WI38 (cell line): ENCODE measurements around the gene CAPN8.

Experiments
- H3K4me3 ChIP-seq: 2 replicates; pipeline ENCODE4 v1.5.1; 2011; ENCODE audit warnings: low read depth, mild to moderate bottlenecking, control low read depth, low read length
- CTCF ChIP-seq: IDR thresholded peaks from 2 replicates; pipeline ENCODE4 v1.5.1; 2012; ENCODE audit warnings: low read depth, mild to moderate bottlenecking, control low read depth, low read length

CAPN8 gene

GRCh38 chr1:223680188-223680587, 14.7 kb upstream of the CAPN8 start:
- no peak for TF ChIP-seq CTCF

GRCh38 chr1:223678841-223679240, 13.3 kb upstream of the CAPN8 start:
- no peak for TF ChIP-seq CTCF
- no peak overlapping the region for H3K4me3 ChIP-seq

More at GRCh38 chr1:223680188-223680587, 14.7 kb upstream of the CAPN8 start:
- no peak overlapping the region for H3K4me3 ChIP-seq

GRCh38 chr1:223674119-223674890, 8.8 kb upstream of the CAPN8 start:
- H3K4me3 ChIP-seq: no peak overlapping the region
- no peak for TF ChIP-seq CTCF

DNA sequence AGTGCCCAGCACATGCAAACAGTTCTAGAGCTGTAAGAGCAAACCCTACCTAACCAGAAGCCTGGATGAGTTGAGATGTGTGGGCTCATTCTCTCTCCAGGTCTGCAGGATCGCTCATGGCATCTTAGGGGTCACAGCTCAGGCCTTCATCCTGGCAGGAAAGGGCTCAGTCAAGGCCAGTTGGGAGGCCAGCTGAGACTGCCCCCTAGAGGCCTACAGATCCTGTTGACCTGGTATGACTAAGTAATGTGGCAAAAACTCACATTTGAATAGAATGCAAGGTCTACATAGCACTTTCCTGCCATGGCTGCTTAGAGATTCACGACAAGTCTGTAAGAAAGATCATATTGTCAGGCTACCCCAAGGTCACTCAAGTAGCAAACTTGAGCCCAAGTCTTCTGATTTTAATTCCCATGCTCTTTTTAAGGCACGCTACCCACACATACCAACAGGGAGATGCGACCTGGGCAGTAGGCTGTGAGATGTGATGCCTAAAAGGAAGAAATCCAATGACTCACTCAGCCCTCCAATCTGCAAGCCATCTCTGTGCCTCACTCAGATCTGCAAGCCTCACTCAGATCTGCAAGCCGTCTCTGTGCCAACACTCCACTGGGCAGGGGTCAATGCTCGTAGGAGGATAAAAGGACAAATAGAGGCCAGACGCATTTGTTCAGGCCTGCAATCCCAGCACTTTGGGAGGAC, 5.1 kb upstream of the CAPN8 start:
- TF ChIP-seq CTCF: peak; percentile 40; the same call in 1 of the 2 replicates
- no peak overlapping the region for H3K4me3 ChIP-seq

DNA sequence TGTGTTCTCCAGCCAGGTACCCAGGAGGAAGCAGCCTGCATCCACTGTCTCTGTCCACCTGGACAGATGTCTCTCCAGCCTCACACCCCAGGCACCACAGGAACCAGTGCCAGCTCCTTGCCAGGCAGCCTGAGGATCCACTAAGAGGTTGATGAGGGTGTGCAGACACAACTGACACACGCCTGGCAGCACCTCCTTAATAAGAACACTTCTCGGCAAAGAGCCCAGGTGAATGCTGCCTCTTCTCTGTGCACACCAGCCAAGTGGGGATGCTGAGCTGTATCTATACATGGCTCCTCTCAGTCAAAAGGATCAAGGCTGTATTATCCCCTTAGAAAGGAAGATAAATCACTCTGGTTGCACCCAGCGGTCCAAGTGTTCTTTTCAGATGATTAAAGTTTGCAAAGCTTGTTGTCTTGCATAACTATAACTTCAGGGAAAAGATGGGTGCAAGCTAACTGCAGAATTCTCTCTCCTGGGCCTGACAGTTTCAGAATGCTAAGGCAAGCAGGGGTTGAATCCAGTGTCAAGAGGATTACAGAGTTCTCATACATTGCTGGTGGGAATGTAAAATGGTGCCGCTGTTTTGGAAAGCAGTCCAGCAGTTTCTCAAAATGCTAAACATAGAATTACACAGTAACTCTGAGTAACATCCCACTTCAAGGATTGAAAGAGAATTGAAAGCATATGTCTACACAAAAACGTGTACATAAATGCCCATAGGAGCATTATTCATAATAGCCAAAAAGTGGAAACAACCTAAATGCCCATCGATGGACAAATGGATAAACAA, 3.7 kb upstream of the CAPN8 start:
- TF ChIP-seq CTCF: no peak
- H3K4me3 ChIP-seq: no peak overlapping the region

DNA sequence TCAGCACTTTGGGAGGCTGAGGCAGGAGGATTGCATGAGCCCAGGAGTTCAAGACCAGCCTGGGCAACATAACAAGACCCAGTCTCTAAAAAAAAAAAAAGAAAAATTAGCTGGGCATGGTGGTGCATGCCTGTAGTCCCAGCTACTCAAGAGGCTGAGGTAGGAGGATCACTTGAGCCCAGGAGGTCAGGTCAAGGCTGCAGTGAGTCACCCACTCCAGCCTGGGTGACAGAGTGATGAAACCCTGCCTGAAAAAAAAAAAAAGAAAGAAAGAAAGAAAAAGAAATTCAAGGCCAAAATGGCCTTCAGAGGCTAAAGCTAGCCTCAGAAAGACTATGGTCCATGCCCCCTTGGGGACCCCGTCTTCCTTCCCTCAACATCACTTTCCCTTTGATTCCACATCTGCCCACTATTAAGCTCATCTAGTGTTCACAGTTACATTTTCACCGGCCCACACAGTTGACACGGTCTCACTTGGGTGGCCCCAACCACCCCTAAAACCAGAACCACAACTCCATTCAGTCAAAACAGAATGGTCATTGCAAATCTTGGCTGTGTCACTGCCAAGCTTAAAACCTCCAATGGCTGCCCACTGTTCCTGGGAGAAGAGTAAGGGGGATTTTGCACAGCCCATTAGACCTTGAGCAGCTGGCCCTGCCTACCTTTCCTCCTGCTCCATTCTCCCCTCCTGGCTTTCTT, 2.1 kb upstream of the CAPN8 start:
- no peak overlapping the region for H3K4me3 ChIP-seq
- TF ChIP-seq CTCF: no peak
